ENCODE measurements around the gene GLT6D1. TPM values are rescaled to one million over a fixed set of nuclear protein-coding genes. Genes with fewer than 3 reads are reported as not detected.

Gene GLT6D1
- total and polyA plus RNA-seq, 7 donors, result not detected

DNA sequence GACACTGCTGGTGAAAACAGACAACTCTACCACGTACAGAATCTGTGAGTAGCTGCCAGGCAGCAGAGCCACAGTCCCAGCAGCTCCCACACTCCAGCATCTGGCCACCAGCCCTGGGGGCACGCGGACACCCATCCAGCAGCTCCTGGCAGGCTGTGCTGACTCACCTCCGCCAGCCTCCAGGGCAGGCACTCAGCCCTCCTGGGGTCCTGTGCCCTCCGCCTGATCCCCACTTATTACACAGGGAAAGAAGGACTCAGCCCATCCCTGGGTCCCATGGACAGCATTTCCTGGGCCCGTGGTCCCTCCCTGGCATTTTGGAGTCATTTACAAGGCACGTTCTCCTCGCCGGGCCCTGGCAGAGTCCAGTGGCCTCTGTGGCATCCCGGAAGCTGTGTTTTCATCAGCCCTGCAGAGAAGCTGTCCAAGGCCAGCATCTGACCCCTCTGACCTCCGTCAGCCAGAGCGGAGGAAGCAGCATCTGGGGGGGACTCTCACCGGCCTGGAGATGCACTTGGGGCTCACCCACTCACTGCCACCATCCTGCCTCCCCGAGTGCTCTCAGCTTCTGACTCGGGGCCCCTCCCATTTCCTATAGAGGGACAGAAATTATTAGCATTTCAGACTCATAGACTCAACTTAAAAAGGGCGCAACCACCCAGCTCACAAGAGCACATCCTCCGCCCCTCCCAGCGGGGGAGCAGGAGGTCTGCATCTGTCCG lies 56.2 kb downstream of the GLT6D1 start:
- no peak overlapping the region for H3K27ac ChIP-seq
- H3K4me1 ChIP-seq, result no peaks in the 10 kb centered on the region
- DNase-seq, result no peak
- H3K4me3 ChIP-seq, result no peak overlapping the region
- peaks cover 0 to 19% (median 0%) of the 10 kb centered on the region in 3 donors for H3K27me3 ChIP-seq
- 69 to 75% methylated on average over 19 of the region's 19 CpGs for WGBS, 2 donors
- no peaks in the 10 kb centered on the region for H3K36me3 ChIP-seq
- intact Hi-C loops (cut with DNase I), result no loop called here
- peaks cover 0 to 2% (median 0%) of the 10 kb centered on the region in 4 donors for H3K9me3 ChIP-seq
- TF ChIP-seq POLR2AphosphoS5 (IDR thresholded peaks at IDR 0.05) (no peak), EP300 (IDR thresholded peaks at IDR 0.05) (no peak), POLR2A (IDR thresholded peaks at IDR 0.05) (no peak)
- TF ChIP-seq, protein P1, sequence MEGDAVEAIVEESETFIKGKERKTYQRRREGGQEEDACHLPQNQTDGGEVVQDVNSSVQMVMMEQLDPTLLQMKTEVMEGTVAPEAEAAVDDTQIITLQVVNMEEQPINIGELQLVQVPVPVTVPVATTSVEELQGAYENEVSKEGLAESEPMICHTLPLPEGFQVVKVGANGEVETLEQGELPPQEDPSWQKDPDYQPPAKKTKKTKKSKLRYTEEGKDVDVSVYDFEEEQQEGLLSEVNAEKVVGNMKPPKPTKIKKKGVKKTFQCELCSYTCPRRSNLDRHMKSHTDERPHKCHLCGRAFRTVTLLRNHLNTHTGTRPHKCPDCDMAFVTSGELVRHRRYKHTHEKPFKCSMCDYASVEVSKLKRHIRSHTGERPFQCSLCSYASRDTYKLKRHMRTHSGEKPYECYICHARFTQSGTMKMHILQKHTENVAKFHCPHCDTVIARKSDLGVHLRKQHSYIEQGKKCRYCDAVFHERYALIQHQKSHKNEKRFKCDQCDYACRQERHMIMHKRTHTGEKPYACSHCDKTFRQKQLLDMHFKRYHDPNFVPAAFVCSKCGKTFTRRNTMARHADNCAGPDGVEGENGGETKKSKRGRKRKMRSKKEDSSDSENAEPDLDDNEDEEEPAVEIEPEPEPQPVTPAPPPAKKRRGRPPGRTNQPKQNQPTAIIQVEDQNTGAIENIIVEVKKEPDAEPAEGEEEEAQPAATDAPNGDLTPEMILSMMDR (IDR thresholded peaks at IDR 0.05), result no peak

DNA sequence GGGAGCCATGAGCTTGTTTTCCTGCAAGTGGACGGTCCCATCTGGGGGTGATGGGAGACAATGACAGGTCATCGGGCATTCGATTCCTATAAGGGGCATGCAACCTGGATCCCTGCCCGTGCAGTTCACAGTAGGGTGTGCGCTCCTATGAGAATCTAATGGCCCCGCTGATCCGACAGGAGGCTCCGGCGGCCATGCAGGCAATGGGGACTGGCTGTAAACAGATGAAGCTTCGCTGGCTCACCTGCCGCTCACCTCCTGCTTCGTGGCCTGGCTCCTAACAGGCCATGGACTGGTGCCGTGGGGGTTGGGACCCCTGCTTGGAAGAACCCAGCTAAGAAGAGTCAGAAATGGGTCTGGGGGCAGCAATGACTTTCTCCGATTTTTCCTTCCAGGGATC lies 56.8 kb downstream of the GLT6D1 start:
- peaks cover 0 to 19% (median 0%) of the 10 kb centered on the region in 3 donors for H3K27me3 ChIP-seq
- peaks cover 0 to 2% (median 0%) of the 10 kb centered on the region in 4 donors for H3K9me3 ChIP-seq
- TF ChIP-seq POLR2AphosphoS5 (IDR thresholded peaks at IDR 0.05), result no peak
- no peak for TF ChIP-seq EP300 (IDR thresholded peaks at IDR 0.05)
- TF ChIP-seq POLR2A (IDR thresholded peaks at IDR 0.05), result no peak
- TF ChIP-seq, protein P1 (IDR thresholded peaks at IDR 0.05), result no peak
- no peak overlapping the region for H3K4me3 ChIP-seq
- no peak for DNase-seq
- WGBS, 2 donors, result 88 to 90% methylated on average over 14 of the region's 14 CpGs
- no peaks in the 10 kb centered on the region for H3K4me1 ChIP-seq
- intact Hi-C loops (cut with DNase I), result no loop called here
- no peak overlapping the region for H3K27ac ChIP-seq
- no peaks in the 10 kb centered on the region for H3K36me3 ChIP-seq

DNA sequence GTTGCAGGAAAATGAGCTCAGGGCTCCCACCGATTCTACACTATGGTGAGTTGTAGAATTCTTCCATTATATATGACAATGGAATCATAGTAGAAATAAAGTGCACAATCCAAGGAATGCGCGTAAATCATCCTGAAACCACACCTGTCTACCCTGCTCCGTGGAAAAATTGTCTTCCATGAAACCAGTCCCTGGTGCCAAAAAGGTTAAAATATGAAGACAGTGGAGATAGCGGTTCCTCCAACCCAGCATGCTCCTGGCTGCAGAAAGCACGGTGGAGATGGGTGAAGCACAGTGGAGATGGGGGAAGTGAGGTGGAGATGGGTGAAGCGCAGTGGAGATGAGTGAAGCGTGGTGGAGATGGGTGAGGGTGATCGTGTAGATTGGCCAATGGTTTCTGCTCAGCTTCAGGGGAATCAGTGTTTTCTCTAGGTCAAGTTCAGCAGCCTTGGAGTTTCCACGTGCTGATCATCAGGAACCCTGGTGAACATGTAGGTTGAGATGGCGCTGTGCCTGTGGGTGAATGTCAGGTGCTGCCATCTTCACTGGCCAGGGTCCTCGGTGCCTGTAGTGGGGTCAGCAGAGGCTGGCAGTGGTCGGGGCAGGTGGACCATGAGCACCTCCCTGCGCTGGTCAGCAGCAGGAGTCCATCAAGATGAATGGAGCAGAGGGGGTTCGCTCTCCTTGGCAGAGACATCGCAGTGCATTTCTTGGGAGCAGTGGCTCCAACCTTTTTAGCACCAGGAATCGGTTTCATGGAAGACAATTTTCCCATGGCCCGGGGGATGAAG lies 57.5 kb downstream of the GLT6D1 start:
- Histone ChIP-seq H3K36me3 (no peaks in the 10 kb centered on the region), H3K4me1 (no peaks in the 10 kb centered on the region), H3K9me3 (peaks cover 0 to 2% (median 0%) of the 10 kb centered on the region in 4 donors), H3K27ac (no peak overlapping the region), H3K4me3 (no peak overlapping the region), H3K27me3 (peaks cover 0 to 19% (median 0%) of the 10 kb centered on the region in 3 donors)
- WGBS, 2 donors, result 85 to 90% methylated on average over 18 of the region's 18 CpGs
- TF ChIP-seq POLR2A (IDR thresholded peaks at IDR 0.05) (no peak), EP300 (IDR thresholded peaks at IDR 0.05) (no peak), POLR2AphosphoS5 (IDR thresholded peaks at IDR 0.05) (no peak)
- TF ChIP-seq, protein P1 (IDR thresholded peaks at IDR 0.05), result no peak
- intact Hi-C loops (cut with DNase I), result no loop called here
- no peak for DNase-seq

DNA sequence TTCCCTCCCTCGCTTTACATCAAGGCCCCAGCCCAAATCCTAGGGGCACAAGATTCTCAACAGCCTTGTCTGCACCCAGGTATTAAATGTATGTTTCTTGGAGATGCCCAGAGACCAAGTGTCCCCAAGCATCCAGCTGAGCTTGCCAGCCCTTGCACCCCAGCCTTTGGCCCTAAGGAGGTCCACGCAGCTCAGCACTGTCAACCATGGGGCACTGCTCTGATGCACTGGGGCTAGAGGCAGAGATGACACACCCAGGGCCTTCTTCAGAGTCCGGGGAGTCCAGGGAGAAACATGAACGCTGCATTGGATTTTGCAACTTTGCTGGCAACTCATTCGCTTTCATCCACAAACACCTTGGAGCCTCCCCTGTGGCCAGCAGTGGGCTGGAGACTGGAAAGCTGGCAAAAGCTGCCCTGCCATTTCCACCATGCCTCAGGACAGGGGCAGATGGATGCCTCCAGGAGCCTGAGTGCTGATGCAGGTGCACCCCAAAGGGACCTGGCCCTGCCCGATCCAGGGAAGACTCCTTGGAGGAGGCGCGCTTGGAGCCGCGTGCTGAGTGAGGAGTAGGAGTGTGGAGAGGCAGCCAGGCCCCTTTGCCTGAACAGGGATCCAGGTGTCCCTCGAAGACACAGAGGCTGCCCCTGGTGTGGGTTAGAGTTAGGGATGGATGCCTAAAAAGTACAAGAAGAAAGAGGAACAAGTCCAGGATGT lies 58.5 kb downstream of the GLT6D1 start:
- intact Hi-C loops (cut with DNase I), result no loop called here
- Histone ChIP-seq H3K4me3 (no peak overlapping the region), H3K27ac (no peak overlapping the region), H3K9me3 (peaks cover 0 to 2% (median 0%) of the 10 kb centered on the region in 4 donors), H3K27me3 (peaks cover 0 to 27% (median 0%) of the 10 kb centered on the region in 3 donors), H3K36me3 (no peaks in the 10 kb centered on the region), H3K4me1 (no peaks in the 10 kb centered on the region)
- WGBS, 2 donors, result 86% methylated on average over 11 of the region's 11 CpGs
- TF ChIP-seq POLR2A (IDR thresholded peaks at IDR 0.05) (no peak), POLR2AphosphoS5 (IDR thresholded peaks at IDR 0.05) (no peak), EP300 (IDR thresholded peaks at IDR 0.05) (no peak)
- TF ChIP-seq, protein P1 (IDR thresholded peaks at IDR 0.05), result no peak
- DNase-seq, result no peak

All from sigmoid colon (tissue), 7 donors.